Forelimb muscle (tissue), 1 donor: ENCODE measurements around the gene TBL1X. TPM values are rescaled to one million over a fixed set of nuclear protein-coding genes. Genes with fewer than 3 reads are reported as not detected.
"Not testable (repeated sequence)": the region's sequence is repeated elsewhere in the genome, so short reads cannot be mapped to it uniquely, and the experiment has no call there.

Experiments used
- DNase-seq: peaks from one replicate; pipeline ENCODE4 v3.0.0-alpha.2; 2013; ENCODE audit warnings: low read depth
- polyA plus RNA-seq: library from polyadenylated mRNA; unstranded; fragments of 120-200 nt; gene quantifications from one replicate; pipeline ENCODE4 v1.2.1, GENCODE V29; 2013; ENCODE audit not compliant: insufficient read length

TBL1X gene
- 8.8 TPM for polyA plus RNA-seq

GRCh38 chrX:9464435-9465371, at the start of gene TBL1X:
Gene TBL1X (plus strand): TSS chrX:9465058. CDS start chrX:9653587, 188,529 bp downstream.
- no peak for DNase-seq

GRCh38 chrX:9416562-9417348, 48.1 kb upstream of the TBL1X start:
- DNase-seq: no peak

GRCh38 chrX:9418262-9418661, 46.6 kb upstream of the TBL1X start:
- no peak for DNase-seq

GRCh38 chrX:9420275-9421265, 44.3 kb upstream of the TBL1X start:
- DNase-seq: no peak

DNA sequence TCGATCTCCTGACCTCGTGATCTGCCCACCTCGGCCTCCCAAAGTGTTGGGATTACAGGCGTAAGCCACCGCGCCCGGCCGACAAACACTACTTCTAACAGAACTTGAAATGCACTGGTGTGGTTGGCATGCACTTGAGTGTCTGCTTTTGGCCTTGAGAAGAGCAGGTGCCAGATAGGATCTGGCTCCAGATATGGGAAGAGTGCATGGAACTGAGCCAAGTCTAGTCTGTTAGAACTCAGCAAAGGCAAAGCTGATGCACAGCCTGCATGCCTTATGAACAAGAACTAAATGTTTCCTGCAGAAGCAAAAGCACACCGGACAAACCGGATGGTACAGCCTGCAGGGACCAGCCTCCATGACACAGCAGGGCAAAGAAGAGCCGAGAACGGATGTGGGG, 35.1 kb upstream of the TBL1X start:
- DNase-seq: no peak

DNA sequence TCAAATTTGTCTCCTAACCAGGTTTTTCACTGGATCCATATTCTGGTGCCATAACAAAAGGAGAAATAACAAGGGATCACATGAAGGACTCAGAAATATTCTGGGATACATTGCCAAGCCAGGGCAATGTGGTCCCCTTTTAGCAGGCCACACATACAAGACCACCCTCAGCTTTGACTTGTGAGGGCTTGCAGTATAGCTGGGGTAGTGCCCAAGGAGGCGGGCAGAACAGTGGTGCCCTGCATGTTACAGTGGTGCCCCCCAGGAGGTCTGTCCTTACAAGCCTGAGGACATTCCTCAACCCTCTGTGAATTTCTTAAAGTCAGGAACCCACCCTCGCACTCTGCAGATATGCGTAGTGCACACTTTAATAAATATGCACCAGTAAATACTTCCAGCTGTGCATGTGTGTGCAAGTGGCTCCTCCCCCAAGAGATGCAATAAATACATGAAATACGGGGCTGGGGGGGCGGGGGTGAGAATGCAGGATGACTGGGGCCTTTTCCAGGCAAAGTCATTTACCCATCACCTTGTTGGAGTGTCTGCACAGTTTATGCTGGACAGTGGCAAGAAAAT, 34.4 kb upstream of the TBL1X start:
- no peak for DNase-seq

DNA sequence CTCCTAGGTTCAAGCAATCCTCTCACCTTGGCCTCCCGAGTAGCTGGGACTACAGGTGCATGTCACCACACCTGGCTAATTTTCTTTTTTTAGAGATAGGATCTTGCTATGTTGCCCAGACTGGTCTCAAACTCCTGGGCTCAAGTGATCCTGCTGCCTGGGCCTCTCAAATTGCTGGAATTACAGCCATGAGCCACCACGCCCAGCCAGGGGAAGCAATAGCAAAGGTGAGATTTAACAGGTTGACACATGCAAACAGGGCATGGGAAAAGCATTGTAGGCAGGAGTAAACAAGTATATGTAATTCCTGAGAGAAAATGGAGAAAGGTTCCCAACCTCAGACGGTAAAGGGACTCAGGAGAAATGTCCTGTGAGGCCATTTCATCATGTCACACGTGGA, 33.6 kb upstream of the TBL1X start:
- DNase-seq: no peak

GRCh38 chrX:9433596-9433995, 31.3 kb upstream of the TBL1X start:
- DNase-seq: no peak

DNA sequence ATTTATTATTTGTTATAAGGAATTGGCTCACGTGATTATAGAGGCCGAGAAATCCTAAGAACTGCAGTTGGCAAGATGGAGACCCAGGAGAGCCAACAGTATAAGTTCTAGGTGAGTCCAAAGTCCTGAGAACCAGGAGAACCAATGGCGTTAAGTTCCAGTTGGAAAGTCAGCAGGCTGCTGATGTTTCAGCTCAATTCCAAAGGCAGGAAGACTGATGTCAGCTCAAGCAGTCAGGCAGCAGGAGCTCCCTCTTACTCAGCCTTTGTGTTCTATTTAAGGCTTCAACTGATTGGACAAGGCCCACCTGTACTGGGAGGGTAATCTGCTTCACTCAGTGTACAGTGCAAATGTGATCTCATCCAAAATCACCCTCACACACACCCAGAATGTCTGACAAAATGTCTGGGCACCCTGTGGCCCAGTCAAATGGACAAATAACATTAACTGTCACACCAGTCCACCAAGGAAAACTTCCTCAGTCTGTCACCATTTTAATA, 30.8 kb upstream of the TBL1X start:
- no peak for DNase-seq

DNA sequence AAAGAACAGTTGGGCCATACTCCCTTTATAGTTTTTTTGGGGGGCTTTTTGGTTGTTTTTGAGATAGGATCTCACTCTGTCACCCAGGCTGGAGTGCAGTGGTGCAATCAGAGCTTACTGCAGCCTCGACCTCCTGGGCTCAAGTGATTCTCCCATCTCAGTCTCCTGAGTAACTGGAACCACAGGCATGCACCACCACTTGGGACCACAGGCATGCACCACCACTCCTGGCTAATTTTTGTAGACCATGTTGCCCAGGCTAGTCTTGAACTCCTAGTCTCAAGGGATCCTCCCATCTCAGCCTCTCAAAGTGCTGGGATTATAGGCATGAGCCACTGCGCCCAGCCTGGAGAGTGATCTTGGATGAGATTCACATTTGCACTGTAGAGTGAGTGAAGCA, 29.8 kb upstream of the TBL1X start:
- DNase-seq: not testable (repeated sequence)

DNA sequence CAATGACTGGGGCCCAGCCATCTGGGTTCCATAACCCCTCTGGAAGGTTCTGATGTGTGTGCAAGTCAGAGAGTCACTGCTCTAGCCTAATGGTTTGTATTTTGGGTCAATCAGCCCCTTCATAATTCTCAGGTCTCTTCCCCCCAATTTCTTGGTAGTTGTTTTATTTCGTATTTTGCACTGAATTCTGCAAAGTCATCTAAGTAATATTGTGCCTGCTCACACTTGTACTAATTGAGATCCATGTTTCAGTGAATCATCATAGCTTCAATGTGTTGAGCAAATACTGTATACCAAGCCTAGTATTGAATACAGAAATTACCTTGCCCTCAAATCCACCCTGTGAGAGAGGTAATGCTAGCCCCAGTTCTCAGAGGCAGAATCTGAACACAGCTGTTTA, 28.0 kb upstream of the TBL1X start:
- no peak for DNase-seq

- DNase-seq: no peak
These were observed 25.8 kb upstream of the TBL1X start for GRCh38 chrX:9438933-9439494.

DNA sequence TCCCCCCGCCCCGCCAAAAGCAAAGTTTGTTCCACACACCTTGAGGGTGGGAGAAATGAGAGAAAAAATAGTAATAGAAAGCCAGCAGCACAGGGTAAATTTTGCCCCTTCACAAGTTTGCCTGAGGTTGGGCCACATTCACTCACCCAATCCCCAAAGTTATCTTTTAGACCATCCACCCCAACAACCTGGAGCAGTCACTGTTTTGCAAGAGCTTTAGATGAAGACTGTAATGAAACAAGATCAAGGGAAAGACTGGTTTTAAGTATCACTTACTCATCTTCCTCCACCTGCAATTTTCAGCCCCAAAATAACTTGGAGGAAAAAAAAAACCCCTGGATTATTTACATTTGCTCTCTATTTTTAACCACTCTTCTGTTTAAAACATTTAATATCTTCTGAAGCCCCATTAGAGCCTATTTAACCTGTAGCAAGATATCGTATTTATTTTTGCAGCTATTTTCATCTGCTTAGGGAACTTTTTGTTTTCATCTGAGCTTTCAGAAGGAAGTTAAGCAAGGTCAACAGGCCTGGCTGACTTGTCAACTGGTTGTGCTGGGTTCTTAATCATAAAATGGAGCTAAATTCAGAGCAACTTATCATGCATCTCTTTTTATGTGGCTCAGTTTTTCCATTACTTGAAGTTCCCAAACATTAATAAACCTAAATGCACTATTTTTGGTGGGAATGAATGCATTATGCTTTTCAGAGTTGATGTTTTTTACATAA, 24.6 kb upstream of the TBL1X start:
- no peak for DNase-seq

DNA sequence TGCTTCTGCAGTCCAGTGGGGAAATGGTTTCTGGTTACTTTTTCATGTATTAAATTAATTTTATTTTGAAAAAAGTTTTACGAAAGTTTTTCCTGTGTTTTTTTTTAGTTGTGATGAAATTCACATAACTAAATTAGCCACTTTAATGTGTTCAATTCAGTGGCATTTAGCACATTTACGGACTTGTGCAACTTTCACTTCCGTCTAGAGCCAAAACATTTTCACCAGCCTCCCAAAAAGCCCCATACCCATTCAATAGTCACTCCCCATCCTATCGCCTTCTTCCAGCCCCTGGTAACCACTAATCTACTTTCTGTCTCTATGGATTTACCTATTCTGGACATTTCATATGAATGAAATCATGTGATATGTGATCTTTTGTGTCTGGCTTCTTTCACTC, 22.8 kb upstream of the TBL1X start:
- no peak for DNase-seq

DNA sequence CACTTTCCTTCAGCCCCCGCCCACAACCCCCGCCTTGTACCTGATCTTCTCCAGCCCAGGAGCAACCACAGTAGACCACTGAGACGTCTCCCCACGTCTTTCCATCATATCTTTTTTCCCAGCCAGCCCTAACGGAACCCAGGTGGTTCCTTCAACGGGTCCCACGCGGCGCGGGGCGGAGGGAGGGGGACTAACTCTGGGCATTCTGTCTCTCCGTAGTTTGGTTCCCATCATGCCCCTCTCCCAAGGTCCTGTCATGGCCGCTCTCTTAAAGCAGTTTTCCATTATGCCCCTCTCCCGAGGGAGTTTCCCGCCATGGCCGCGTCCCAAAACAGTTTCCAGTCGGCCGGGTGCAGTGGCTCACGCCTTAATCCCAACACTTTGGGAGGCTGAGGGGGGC, 21.5 kb upstream of the TBL1X start:
- no peak for DNase-seq

GRCh38 chrX:9447906-9448305, 17.0 kb upstream of the TBL1X start:
- DNase-seq: no peak

GRCh38 chrX:9456250-9457074, 8.4 kb upstream of the TBL1X start:
- DNase-seq: no peak

GRCh38 chrX:9458034-9458433, 6.8 kb upstream of the TBL1X start:
- DNase-seq: not testable (repeated sequence)

DNA sequence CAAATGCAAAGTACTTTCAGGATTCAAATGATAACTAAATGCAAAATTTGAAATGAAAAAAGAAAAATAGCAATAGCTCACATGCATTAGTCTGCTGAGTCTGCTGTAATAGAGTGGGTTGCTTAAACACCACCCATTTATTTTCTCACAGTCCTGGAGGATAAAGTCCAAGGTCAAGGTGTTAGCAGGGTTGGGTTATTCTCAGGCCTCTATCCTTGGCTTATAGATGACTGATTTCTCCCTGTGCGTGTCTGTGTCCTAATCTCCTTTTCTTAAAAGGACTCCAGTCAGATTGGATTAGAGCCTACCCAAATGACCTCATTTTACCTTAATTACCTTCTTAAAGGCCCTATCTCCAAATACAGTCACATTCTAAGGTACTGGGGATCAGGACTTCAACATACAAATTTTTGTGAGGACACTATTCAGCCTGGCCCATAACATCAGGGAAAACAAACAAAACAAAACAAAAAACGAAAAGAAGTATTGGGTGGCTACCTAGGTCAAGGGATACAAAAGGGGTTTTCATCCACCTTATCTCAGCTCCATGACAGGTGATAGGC, 6.3 kb upstream of the TBL1X start:
- DNase-seq: no peak
